Measurements from ENCODE around the gene COL9A1. TPM values are rescaled to one million over a fixed set of nuclear protein-coding genes. Genes with fewer than 3 reads are reported as not detected.

Gene COL9A1
- total and polyA plus RNA-seq, 4 donors: 0.02 to 1.7 (median 0.06) TPM; not detected in 1

DNA sequence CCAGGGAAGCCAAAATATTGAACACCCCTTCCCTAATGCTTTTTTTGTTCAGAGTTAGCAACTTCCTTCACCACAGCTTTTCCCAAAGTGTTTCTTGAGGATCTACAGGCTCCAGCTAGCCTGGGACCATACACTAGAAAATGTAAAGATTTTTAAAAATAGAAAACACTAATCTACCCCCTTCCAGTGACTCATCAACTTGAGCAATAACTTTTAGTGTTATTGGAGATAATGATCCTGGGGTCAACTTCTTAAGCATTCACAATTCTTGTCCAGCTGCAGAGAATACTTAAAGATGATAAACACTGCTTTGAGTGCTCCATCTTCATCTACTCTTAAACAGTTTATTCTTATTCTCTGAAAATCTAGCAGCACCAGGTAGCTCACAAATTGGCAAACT, 131.6 kb downstream of the COL9A1 start:
- Histone ChIP-seq H3K9me3 (ENCODE audit: control insufficient read depth in 4 of 4, insufficient read depth in 3 of 4, low read length in 3 of 4) (no peaks in the 10 kb centered on the region), H3K27me3 (ENCODE audit: control insufficient read depth in 3 of 3, insufficient read depth in 3 of 3, low read length in 2 of 3) (peaks cover 0 to 6% (median 4%) of the 10 kb centered on the region in 3 donors), H3K27ac (ENCODE audit: low read depth in 1 of 2, low read length in 1 of 2) (no peak overlapping the region), H3K36me3 (ENCODE audit: control insufficient read depth in 4 of 4, insufficient read depth in 4 of 4, low read length in 4 of 4) (no peaks in the 10 kb centered on the region), H3K9ac (ENCODE audit: insufficient read depth in 1 of 2, low read length in 2 of 2) (no peak overlapping the region), H3K4me1 (ENCODE audit: control insufficient read depth in 5 of 5, insufficient read depth in 5 of 5, low read length in 5 of 5) (peaks cover 0 to 12% (median under 1%) of the 10 kb centered on the region in 5 donors), H3K4me3 (no peak overlapping the region)
- ATAC-seq (ENCODE audit: insufficient read depth, low FRiP score) (no peak), DNase-seq (peak in 1 of 3 donors; percentile 29)
- TF ChIP-seq, protein P1, sequence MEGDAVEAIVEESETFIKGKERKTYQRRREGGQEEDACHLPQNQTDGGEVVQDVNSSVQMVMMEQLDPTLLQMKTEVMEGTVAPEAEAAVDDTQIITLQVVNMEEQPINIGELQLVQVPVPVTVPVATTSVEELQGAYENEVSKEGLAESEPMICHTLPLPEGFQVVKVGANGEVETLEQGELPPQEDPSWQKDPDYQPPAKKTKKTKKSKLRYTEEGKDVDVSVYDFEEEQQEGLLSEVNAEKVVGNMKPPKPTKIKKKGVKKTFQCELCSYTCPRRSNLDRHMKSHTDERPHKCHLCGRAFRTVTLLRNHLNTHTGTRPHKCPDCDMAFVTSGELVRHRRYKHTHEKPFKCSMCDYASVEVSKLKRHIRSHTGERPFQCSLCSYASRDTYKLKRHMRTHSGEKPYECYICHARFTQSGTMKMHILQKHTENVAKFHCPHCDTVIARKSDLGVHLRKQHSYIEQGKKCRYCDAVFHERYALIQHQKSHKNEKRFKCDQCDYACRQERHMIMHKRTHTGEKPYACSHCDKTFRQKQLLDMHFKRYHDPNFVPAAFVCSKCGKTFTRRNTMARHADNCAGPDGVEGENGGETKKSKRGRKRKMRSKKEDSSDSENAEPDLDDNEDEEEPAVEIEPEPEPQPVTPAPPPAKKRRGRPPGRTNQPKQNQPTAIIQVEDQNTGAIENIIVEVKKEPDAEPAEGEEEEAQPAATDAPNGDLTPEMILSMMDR (IDR thresholded peaks at IDR 0.05; ENCODE audit: control extremely low read depth, extremely low read depth): no peak

DNA sequence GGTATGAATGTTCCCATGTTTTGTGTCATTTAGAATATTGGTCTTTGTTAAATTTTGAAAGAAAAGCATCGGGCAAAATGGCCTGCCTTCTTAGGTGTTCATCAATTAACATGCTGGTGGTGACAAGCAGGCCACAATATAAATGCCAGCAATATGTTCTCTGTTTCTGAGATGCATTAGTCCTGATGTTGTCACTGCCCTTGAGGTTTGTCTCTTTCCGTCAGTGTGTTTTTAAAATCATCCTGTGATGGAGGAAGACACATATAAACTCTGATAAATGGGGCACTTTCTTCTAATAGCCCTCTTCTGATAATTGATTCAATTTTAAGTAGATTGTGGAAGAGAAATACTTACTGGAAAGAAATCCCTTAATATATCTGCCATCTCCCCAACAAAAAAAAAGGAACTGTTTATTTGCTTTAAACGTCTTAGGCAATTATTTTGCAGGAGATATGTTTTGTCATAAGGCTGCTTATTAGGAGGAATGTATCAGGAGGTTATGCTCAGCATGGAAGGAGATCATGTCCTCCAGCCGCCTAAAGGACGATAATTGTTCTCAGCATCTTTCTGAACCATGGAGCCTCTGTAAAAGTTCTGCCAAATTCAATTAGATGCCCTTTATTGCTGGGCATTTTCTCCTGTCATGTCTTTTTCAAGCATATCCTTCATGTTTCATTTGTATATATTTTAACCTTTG, 134.1 kb downstream of the COL9A1 start:
- Histone ChIP-seq H3K9me3 (ENCODE audit: control insufficient read depth in 4 of 4, insufficient read depth in 3 of 4, low read length in 3 of 4) (peaks cover 0 to 2% (median 0%) of the 10 kb centered on the region in 4 donors), H3K4me1 (ENCODE audit: control insufficient read depth in 5 of 5, insufficient read depth in 5 of 5, low read length in 5 of 5) (peaks cover 0 to 15% (median 3%) of the 10 kb centered on the region in 5 donors), H3K9ac (ENCODE audit: insufficient read depth in 1 of 2, low read length in 2 of 2) (no peak overlapping the region), H3K4me3 (no peak overlapping the region), H3K36me3 (ENCODE audit: control insufficient read depth in 4 of 4, insufficient read depth in 4 of 4, low read length in 4 of 4) (no peaks in the 10 kb centered on the region), H3K27ac (ENCODE audit: low read depth in 1 of 2, low read length in 1 of 2) (no peak overlapping the region), H3K27me3 (ENCODE audit: control insufficient read depth in 3 of 3, insufficient read depth in 3 of 3, low read length in 2 of 3) (peaks cover 0 to 8% (median 4%) of the 10 kb centered on the region in 3 donors)
- ATAC-seq (ENCODE audit: insufficient read depth, low FRiP score) (no peak), DNase-seq (no peak)
- TF ChIP-seq, protein P1 (IDR thresholded peaks at IDR 0.05; ENCODE audit: control extremely low read depth, extremely low read depth): no peak
- WGBS, 2 donors: 75% methylated on average over 5 of the region's 5 CpGs

Other genes with a start within 250 kb of the COL9A1 start
- 10 to 100 TPM; 24.8 to 62.1 TPM for gene FAM135A, start 110.4 kb upstream of the COL9A1 start, total RNA-seq
- gene FAM135A, start 110.4 kb upstream of the COL9A1 start, polyA plus RNA-seq: 10 to 100 TPM in 1 of 2 donors, 1 to 10 TPM in 1; 8.2 to 14.1 TPM

All from lung (tissue), 12 donors.